ENCODE measurements around the gene GALNT2. TPM values are rescaled to one million over a fixed set of nuclear protein-coding genes. Genes with fewer than 3 reads are reported as not detected.

The GALNT2 gene
- total and polyA plus RNA-seq, 2 donors (not counting 1 experiment from before 2014, with no cell fraction given) = 19.0 to 184 TPM

- intact Hi-C loops (cut with micrococcal nuclease) = no loop called here
- POLR2A ChIA-PET = no interaction called here
- 94% methylated on average over 5 of the region's 8 CpGs for WGBS (ENCODE audit: insufficient coverage)
- H3K9ac ChIP-seq (ENCODE audit: low read length) = no peak overlapping the region
- H3K4me1 ChIP-seq (ENCODE audit: control insufficient read depth in 2 of 2, insufficient read depth in 2 of 2, low read length in 2 of 2) = peaks cover 17 to 22% of the 10 kb centered on the region in 2 donors
- H3K9me3 Mint-ChIP-seq (ENCODE audit: insufficient read depth) = no peaks in the 10 kb centered on the region
- no peaks in the 10 kb centered on the region for H3K27me3 ChIP-seq (replicated peaks in 1 of 4; ENCODE audit: control extremely low read depth in 1 of 4, control insufficient read depth in 3 of 4, insufficient read depth in 4 of 4, low read length in 3 of 4)
- CTCF ChIA-PET = interaction anchor here (1.4 kb wide), 1 partner anchor 25 kb away, joined by 4 read pairs; no protein-coding TSS in a partner anchor
- no peak for TF ChIP-seq EZH2 (IDR thresholded peaks at IDR 0.05; ENCODE audit: borderline replicate concordance, insufficient read depth, low read depth, low read length, poor library complexity, severe bottlenecking)
- TF ChIP-seq, protein P1, sequence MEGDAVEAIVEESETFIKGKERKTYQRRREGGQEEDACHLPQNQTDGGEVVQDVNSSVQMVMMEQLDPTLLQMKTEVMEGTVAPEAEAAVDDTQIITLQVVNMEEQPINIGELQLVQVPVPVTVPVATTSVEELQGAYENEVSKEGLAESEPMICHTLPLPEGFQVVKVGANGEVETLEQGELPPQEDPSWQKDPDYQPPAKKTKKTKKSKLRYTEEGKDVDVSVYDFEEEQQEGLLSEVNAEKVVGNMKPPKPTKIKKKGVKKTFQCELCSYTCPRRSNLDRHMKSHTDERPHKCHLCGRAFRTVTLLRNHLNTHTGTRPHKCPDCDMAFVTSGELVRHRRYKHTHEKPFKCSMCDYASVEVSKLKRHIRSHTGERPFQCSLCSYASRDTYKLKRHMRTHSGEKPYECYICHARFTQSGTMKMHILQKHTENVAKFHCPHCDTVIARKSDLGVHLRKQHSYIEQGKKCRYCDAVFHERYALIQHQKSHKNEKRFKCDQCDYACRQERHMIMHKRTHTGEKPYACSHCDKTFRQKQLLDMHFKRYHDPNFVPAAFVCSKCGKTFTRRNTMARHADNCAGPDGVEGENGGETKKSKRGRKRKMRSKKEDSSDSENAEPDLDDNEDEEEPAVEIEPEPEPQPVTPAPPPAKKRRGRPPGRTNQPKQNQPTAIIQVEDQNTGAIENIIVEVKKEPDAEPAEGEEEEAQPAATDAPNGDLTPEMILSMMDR (IDR thresholded peaks at IDR 0.05) = no peak
- H3K4me1 Mint-ChIP-seq = peaks cover 52% of the 10 kb centered on the region
- no peak overlapping the region for H3K4me3 ChIP-seq (ENCODE audit: control extremely low read depth in 1 of 5, extremely low read depth in 1 of 5, insufficient read depth in 1 of 5, low read depth in 2 of 5, low read length in 4 of 5)
- H3K4me3 Mint-ChIP-seq = no peak overlapping the region
- no peak for ATAC-seq (ENCODE audit: low read depth)
- no peak overlapping the region for H2AFZ ChIP-seq (ENCODE audit: insufficient read depth, low read depth, low read length, poor library complexity, severe bottlenecking)
- H3K27ac Mint-ChIP-seq = peak overlapping the region; percentile 3
- DNase-seq = no peak
- no peak overlapping the region for H3K4me2 ChIP-seq (replicated peaks; ENCODE audit: low read depth, low read length, poor library complexity, severe bottlenecking)
- H3K27me3 Mint-ChIP-seq = no peaks in the 10 kb centered on the region
- no peaks in the 10 kb centered on the region for H3K9me3 ChIP-seq (ENCODE audit: control extremely low read depth in 1 of 3, control insufficient read depth in 2 of 3, insufficient read depth in 1 of 3, low read length in 2 of 3)
- H3K27ac ChIP-seq (ENCODE audit: low read length in 2 of 2) = no peak overlapping the region
- no peaks in the 10 kb centered on the region for H3K36me3 ChIP-seq (replicated peaks in 1 of 2; ENCODE audit: control extremely low read depth in 1 of 2, control insufficient read depth in 1 of 2, extremely low read depth in 1 of 2, insufficient read depth in 2 of 2, low read length in 1 of 2)
- H4K20me1 ChIP-seq (ENCODE audit: control insufficient read depth, insufficient read depth, low read length, poor library complexity, severe bottlenecking) = peaks cover 5% of the 10 kb centered on the region
- peaks cover 91% of the 10 kb centered on the region for H3K79me2 ChIP-seq (ENCODE audit: control insufficient read depth, insufficient read depth, low read length)
Observed at GRCh38 chr1:230141021-230141648, 74.1 kb downstream of the GALNT2 start.

DNA sequence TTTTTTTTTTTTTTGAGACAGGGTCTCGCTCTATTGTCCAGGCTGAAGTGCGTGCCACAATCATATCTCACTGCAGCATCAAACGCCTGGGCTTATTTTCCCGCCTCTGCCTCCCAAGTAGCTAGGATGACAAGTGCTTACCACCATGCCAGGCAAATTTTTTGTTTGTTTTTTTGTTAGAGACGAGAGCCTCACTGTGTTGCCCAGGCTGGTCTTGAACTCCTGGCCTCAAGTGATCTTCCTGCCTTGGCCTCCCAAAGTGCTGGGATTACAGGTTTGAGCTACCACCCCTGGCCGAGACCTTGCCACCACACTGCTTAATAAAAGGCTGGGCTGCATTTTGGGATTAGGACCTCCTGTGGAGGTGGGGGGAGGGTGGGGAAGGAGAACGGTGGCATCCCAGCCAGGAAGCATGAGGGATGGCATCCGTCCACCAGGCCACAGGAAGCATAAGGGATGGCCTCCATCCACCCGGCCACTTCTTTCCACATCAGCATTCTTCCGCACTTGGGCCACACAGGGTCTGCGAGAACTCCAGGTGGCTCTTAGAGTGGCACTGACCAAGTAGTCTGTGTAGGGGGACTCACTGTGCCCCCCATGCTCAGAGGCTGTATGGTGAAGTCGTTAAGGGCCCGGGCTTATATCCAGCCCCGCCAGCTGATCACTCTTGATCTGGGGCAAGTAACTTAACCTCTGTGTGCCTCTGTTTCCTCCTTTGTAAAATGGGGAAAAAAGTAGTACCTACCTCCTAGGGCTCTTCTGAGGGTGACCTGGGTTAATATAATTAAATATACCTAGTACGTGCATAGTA, 75.0 kb downstream of the GALNT2 start:
- no peak overlapping the region for H3K27ac Mint-ChIP-seq

More for the DNA sequence above, 75.0 kb downstream of the GALNT2 start:
- Histone ChIP-seq H3K36me3 (replicated peaks in 1 of 2; ENCODE audit: control extremely low read depth in 1 of 2, control insufficient read depth in 1 of 2, extremely low read depth in 1 of 2, insufficient read depth in 2 of 2, low read length in 1 of 2) (no peaks in the 10 kb centered on the region), H3K9me3 (ENCODE audit: control extremely low read depth in 1 of 3, control insufficient read depth in 2 of 3, insufficient read depth in 1 of 3, low read length in 2 of 3) (no peaks in the 10 kb centered on the region), H3K4me2 (replicated peaks; ENCODE audit: low read depth, low read length, poor library complexity, severe bottlenecking) (no peak overlapping the region), H3K79me2 (ENCODE audit: control insufficient read depth, insufficient read depth, low read length) (peaks cover 91% of the 10 kb centered on the region), H3K9ac (ENCODE audit: low read length) (no peak overlapping the region), H3K4me1 (ENCODE audit: control insufficient read depth in 2 of 2, insufficient read depth in 2 of 2, low read length in 2 of 2) (peaks cover 25 to 30% of the 10 kb centered on the region in 2 donors), H3K4me3 (ENCODE audit: control extremely low read depth in 1 of 5, extremely low read depth in 1 of 5, insufficient read depth in 1 of 5, low read depth in 2 of 5, low read length in 4 of 5) (no peak overlapping the region), H4K20me1 (ENCODE audit: control insufficient read depth, insufficient read depth, low read length, poor library complexity, severe bottlenecking) (peaks cover 2% of the 10 kb centered on the region), H2AFZ (ENCODE audit: insufficient read depth, low read depth, low read length, poor library complexity, severe bottlenecking) (no peak overlapping the region), H3K27me3 (replicated peaks in 1 of 4; ENCODE audit: control extremely low read depth in 1 of 4, control insufficient read depth in 3 of 4, insufficient read depth in 4 of 4, low read length in 3 of 4) (no peaks in the 10 kb centered on the region), H3K27ac (ENCODE audit: low read length in 2 of 2) (no peak overlapping the region)
- ATAC-seq (ENCODE audit: low read depth) (no peak), DNase-seq (no peak)
- peaks cover 61% of the 10 kb centered on the region for H3K4me1 Mint-ChIP-seq
- no peak for TF ChIP-seq EZH2 (IDR thresholded peaks at IDR 0.05; ENCODE audit: borderline replicate concordance, insufficient read depth, low read depth, low read length, poor library complexity, severe bottlenecking)
- TF ChIP-seq, protein P1 (IDR thresholded peaks at IDR 0.05) = no peak
- ChIA-PET POLR2A (no interaction called here), CTCF (interaction anchor here (0.6 to 1.4 kb wide), 4 partner anchors 8 to 38 kb away, joined by 3 to 4 read pairs (median 3); no protein-coding TSS in a partner anchor)
- intact Hi-C loops (cut with micrococcal nuclease) = no loop called here
- no peaks in the 10 kb centered on the region for H3K27me3 Mint-ChIP-seq
- no peak overlapping the region for H3K4me3 Mint-ChIP-seq
- WGBS (ENCODE audit: insufficient coverage) = 98% methylated on average over 14 of the region's 15 CpGs
- H3K9me3 Mint-ChIP-seq (ENCODE audit: insufficient read depth) = no peaks in the 10 kb centered on the region
